Breast epithelium (tissue), 3 donors: ENCODE measurements around the gene SLC41A3.

ENCODE experiments used
- CTCF ChIP-seq, 3 donors: fragments of 450-650 bp; IDR thresholded peaks; one replicate each; pipeline ENCODE4 v1.5.1; 2016 to 2017; ENCODE audit warnings: antibody characterized with exemption in 3 of 3, mild to moderate bottlenecking in 3 of 3, moderate library complexity in 3 of 3
- POLR2A ChIP-seq: fragments of 450-650 bp; IDR thresholded peaks from one replicate; pipeline ENCODE4 v1.6.1; 2016; ENCODE audit warnings: antibody characterized with exemption, mild to moderate bottlenecking, moderate library complexity
- POLR2AphosphoS5 ChIP-seq, 3 donors: sonication (generic); formaldehyde crosslinking; IDR thresholded peaks; one replicate each; pipeline ENCODE4 v1.6.1; 2017; ENCODE audit warnings: antibody characterized with exemption in 3 of 3

- no peak for TF ChIP-seq CTCF (IDR thresholded peaks at IDR 0.05)
- TF ChIP-seq POLR2A: no peak
- no peak for TF ChIP-seq POLR2AphosphoS5 (IDR thresholded peaks at IDR 0.05)
These were observed 126.0 kb downstream of the SLC41A3 start for GRCh38 chr3:125957674-125958510.
